Muscle of arm (tissue), 12 donors: Measurements from ENCODE around the gene PRELID2. TPM values are rescaled to one million over a fixed set of nuclear protein-coding genes. Genes with fewer than 3 reads are reported as not detected.
"Not testable (repeated sequence)": the region's sequence is repeated elsewhere in the genome, so short reads cannot be mapped to it uniquely, and the experiment has no call there.

Experiments used
- DNase-seq: peaks from one replicate; pipeline ENCODE4 v3.0.0-alpha.2; 2013
- polyA plus RNA-seq, 12 donors: library from polyadenylated mRNA; unstranded; fragments of 120-200 nt; gene quantifications; one replicate each; pipeline ENCODE4 v1.2.1, GENCODE V29; 2013; ENCODE audit not compliant: insufficient read length in 12 of 12

The PRELID2 gene
- polyA plus RNA-seq, 12 donors, result 3.0 to 12.2 (median 3.3) TPM; not detected in 1

DNA sequence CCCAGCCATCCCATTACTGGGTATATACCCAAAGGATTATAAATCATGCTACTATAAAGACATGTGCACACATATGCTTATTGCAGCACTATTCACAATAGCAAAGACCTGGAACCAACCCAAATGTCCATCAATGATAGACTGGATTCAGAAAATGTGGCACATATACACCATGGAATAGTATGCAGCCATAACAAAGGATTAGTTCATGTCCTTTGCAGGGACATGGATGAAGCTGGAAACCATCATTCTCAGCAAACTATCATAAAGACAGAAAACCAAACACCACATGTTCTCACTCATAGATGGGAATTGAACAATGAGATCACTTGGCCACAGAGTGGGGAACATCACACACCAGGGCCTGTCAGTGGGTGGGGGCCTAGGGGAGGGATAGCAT, 36.6 kb downstream of the PRELID2 start:
- DNase-seq, result not testable (repeated sequence)

GRCh38 chr5:145797336-145797735, 37.8 kb downstream of the PRELID2 start:
- DNase-seq, result no peak

- no peak for DNase-seq
These were observed 38.8 kb downstream of the PRELID2 start for GRCh38 chr5:145796318-145796717.

- no peak for DNase-seq
These were observed 41.6 kb downstream of the PRELID2 start for GRCh38 chr5:145793574-145793973.

GRCh38 chr5:145792840-145793239, 42.3 kb downstream of the PRELID2 start:
- no peak for DNase-seq

- no peak for DNase-seq
These were observed 43.3 kb downstream of the PRELID2 start for GRCh38 chr5:145791866-145792265.

- no peak for DNase-seq
These were observed 47.1 kb downstream of the PRELID2 start for GRCh38 chr5:145787996-145788395.

DNA sequence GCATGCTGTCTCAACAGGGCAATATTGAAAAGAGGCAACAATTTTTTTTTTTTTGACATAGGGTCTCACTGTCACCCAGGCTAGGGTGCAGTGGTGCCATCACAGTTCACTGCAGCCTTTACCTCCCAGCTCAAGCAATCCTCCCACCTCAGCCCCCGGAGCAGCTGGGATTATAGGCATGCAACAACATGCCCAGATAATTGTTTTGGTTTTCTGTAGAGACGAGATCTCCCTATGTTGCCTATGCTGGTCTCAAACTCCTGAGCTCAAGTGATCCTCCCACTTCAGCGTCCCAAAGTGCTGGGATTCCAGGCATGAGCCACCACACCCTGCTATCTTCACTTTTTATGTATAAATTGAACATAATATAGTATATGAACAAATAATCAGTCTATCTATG, 47.6 kb downstream of the PRELID2 start:
- DNase-seq, result no peak

DNA sequence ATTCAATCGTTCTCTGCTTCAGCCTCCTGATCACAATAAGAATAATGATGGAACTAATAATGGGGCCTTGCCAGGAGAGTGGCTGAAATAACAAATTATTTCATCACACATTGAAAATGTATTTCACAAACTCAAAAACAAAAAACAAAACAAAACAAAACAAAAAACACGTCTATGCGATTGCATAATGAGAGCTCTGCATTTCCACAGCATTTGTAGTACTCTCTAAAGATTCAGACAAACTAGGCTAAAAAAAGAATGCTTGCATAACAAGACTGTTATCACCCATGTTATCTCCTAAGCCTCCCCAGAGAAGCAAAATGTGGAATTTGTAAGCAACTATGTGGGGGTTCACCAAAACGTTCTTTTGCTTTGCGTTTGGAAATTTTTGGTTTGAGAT, 48.1 kb downstream of the PRELID2 start:
- no peak for DNase-seq

DNA sequence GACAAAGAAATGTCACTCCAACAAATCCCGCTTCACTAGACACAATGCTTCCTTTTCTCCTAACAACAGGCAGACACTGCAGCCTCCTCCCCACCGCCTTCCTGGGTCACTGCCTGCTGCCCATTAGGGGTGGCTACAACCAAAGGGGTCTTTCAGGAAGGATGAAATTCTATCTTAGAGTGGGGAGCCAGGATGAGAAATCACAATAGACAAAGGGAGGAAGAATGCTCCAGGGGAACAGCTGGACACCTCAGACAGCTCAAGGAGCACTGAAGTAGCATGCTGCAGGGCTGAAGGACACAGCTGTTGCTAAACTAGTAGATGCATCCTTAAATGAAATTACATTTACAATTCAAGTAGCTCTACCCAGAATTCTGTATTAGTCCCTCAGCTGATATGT, 54.2 kb downstream of the PRELID2 start:
- no peak for DNase-seq

- DNase-seq, result no peak
These were observed 56.8 kb downstream of the PRELID2 start for GRCh38 chr5:145778144-145778900.

DNA sequence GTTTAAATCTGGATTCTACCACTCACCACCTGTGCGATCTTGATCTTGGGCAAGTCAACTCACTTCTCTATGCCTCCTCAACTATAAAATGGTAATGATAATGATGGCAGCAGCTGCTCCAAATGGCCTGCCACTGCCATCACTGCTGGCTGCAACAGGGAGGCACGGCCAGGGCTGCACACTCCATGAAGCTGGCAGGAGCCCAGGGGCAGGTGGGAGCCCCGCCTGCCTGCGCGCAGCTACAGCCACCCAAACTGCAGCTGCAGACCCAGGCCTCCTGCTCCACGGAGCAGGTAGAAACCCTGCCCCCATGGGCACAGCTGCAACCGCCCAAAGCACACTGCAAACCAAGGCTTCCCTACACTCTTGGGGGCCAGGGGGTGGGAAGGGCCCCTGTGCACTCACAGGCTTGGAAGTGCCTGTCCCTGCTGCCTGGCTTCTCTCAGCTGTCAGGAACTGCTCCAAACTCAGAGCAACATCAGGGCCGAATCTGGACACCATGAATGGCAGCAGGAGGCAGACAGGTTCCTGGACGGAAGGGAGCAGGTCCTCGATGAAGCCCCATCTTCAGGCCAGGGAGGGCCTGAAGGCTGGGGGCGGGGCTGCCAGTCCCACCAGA, 57.6 kb downstream of the PRELID2 start:
- DNase-seq, result no peak

GRCh38 chr5:145776886-145777285, 58.3 kb downstream of the PRELID2 start:
- no peak for DNase-seq

DNA sequence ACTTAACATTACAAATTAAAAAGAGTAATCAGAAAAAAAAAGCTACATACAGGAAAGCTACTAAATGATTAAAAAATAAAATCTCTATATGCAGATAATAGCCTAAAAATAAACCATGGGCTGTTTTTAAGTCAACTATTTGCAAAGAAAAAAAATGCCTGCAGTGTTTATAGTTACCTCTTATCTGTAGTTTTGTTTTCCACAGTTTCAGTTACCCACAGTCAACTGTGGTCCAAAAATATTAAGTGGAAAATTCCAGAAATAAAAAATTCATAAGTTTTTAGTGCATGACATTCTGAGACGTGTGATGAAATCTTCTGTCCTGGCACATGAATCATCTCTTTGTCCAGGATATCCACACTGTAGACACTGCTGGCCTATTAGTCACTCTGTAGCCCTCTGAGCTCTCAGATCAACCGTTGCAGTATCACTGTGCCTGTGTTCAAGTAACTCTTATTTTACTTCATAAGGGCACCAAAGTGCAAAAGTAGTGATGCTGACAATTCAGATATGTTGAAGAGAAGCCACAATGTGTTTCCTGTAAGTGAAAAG, 59.2 kb downstream of the PRELID2 start:
- no peak for DNase-seq

DNA sequence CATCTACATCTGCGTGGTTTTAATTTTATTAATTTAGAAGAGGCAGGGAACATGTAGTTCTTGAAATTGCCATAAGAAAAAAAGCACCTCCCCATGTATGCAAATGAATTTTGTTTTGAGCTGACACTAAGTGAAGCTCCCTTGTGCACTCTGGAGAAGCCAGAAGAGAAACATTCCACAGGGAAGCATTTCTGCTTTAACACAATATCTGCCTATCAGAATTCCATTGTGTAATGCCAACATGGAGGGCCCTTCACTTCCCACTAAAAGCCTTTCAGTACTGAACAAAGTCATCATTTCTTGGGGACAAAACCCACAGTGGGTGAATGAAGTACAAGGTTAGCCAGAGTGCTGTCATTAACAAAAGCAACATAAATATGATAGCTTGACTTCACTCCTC, 59.7 kb downstream of the PRELID2 start:
- no peak for DNase-seq

GRCh38 chr5:145774442-145774841, 60.7 kb downstream of the PRELID2 start:
- DNase-seq, result no peak

- no peak for DNase-seq
These were observed 62.7 kb downstream of the PRELID2 start for GRCh38 chr5:145772466-145772865.

- no peak for DNase-seq
These were observed 66.3 kb downstream of the PRELID2 start for GRCh38 chr5:145768863-145769262.

- DNase-seq, result no peak
These were observed 70.8 kb downstream of the PRELID2 start for GRCh38 chr5:145764325-145764724.

GRCh38 chr5:145762833-145763232, 72.3 kb downstream of the PRELID2 start:
- no peak for DNase-seq

GRCh38 chr5:145761254-145761653, 73.9 kb downstream of the PRELID2 start:
- no peak for DNase-seq

DNA sequence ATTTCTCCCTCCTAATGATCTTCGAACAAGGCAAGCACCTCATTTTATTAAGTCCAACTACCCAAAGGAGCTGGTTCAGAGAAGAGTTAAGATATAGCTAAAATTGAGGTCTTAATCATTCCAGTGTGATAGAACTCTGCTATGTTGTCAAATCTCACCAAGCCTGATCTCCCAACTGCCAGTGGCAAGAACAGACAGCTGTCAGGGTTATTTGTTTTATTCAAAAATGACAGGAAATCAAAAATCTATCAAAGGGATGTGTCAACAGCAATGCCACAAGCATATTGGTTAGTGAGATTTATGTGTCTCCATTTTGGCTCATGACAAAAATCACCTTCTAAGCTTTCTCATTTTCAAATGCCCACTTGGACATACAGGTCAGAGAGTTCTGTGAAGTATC, 74.5 kb downstream of the PRELID2 start:
- DNase-seq, result no peak

GRCh38 chr5:145752947-145753346, 82.2 kb downstream of the PRELID2 start:
- no peak for DNase-seq
